ENCODE results near the gene CCNH.

Gene CCNH

GRCh38 chr5:87393331-87393730 is 19.4 kb downstream of the CCNH start:
- no peak overlapping the region for H3K4me3 Mint-ChIP-seq
- H3K4me1 Mint-ChIP-seq (ENCODE audit: low read depth): peaks cover 19% of the 10 kb centered on the region
- no peaks in the 10 kb centered on the region for H3K9me3 Mint-ChIP-seq
- H3K27me3 Mint-ChIP-seq (ENCODE audit: low read depth): no peaks in the 10 kb centered on the region
- peaks cover 38% of the 10 kb centered on the region for H3K36me3 Mint-ChIP-seq (ENCODE audit: low read depth)
- H3K27ac Mint-ChIP-seq: no peak overlapping the region

DNA sequence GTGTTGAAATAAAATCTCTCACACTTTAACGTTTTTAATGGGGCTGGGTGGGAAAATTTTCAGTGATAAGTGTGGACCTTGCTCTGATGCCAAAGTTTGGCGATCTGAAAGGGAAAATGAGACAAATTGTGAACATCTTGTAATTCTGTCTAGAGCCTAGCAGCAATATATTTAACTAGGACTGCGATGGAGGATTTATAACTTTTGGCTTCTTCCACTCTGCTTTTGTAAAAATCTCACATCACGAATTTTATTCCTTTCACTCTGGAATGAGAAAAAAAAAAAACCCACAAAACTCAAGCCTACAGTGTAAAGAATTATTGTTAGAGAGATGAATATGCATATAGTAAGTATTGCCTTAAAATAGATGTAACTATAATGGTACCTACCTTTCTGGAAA is 19.9 kb downstream of the CCNH start:
- H3K27ac Mint-ChIP-seq: no peak overlapping the region
- no peak overlapping the region for H3K4me3 Mint-ChIP-seq
- H3K27me3 Mint-ChIP-seq (ENCODE audit: low read depth): no peaks in the 10 kb centered on the region
- peaks cover 42% of the 10 kb centered on the region for H3K36me3 Mint-ChIP-seq (ENCODE audit: low read depth)
- peaks cover 19% of the 10 kb centered on the region for H3K4me1 Mint-ChIP-seq (ENCODE audit: low read depth)
- H3K9me3 Mint-ChIP-seq: no peaks in the 10 kb centered on the region

DNA sequence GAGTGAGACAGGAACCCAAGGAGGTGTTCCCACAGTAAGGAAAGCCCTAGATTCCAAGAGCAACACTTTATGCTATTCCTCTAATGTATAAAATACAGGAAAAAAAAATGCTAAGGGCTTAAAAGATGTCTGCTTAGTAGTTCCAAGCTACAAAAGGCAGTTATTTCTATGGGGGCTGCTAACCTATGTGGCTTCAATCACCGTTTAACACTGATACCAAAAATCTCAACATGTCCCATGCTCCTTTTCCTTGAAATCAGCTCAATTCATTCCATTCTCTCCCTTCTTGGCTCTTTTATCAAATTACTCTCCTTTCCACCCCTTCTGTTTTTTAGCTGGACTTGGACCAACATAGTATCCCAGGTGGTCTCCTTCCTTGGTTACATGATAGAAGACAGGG is 20.6 kb downstream of the CCNH start:
- Mint-ChIP-seq H3K4me3 (no peak overlapping the region), H3K27me3 (ENCODE audit: low read depth) (no peaks in the 10 kb centered on the region), H3K27ac (no peak overlapping the region), H3K9me3 (no peaks in the 10 kb centered on the region), H3K4me1 (ENCODE audit: low read depth) (peaks cover 19% of the 10 kb centered on the region), H3K36me3 (ENCODE audit: low read depth) (peaks cover 42% of the 10 kb centered on the region)

DNA sequence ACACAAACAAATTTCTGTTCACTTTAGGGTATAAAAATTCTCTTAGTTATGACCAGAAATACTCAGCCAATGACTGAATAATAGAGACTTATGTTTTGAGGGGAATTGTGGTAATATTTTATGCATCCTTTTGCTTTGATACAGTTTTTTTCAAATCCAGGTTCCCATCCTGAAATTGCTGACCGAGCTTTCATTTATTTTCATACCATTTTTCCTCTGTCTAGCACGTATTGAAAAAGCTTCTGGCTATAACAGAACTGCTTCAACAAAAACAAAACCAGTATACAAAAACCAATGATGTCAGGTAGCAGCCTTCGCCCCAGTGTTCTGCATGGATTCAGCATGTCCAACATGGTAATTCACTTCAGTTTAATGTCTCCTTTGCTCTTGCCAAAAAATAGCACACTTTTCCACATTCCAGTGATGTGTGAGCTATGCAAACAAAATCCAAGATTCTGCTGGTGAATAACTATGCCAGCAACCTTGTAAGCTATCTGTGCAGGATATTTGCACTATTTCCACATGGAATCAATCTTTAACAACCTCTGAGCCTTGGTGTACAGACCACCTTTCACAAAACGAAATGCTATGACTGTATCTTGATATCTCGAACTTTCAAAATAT is 22.0 kb downstream of the CCNH start:
- Mint-ChIP-seq H3K4me1 (ENCODE audit: low read depth) (peaks cover 13% of the 10 kb centered on the region), H3K4me3 (no peak overlapping the region), H3K36me3 (ENCODE audit: low read depth) (peaks cover 45% of the 10 kb centered on the region), H3K27me3 (ENCODE audit: low read depth) (no peaks in the 10 kb centered on the region), H3K9me3 (no peaks in the 10 kb centered on the region), H3K27ac (no peak overlapping the region)

GRCh38 chr5:87390075-87390474 is 22.7 kb downstream of the CCNH start:
- Mint-ChIP-seq H3K36me3 (ENCODE audit: low read depth) (peaks cover 42% of the 10 kb centered on the region), H3K27me3 (ENCODE audit: low read depth) (no peaks in the 10 kb centered on the region), H3K9me3 (no peaks in the 10 kb centered on the region), H3K4me1 (ENCODE audit: low read depth) (peaks cover 12% of the 10 kb centered on the region), H3K27ac (no peak overlapping the region), H3K4me3 (no peak overlapping the region)

GRCh38 chr5:87389296-87390034 is 23.3 kb downstream of the CCNH start:
- peaks cover 36% of the 10 kb centered on the region for H3K36me3 Mint-ChIP-seq (ENCODE audit: low read depth)
- H3K4me1 Mint-ChIP-seq (ENCODE audit: low read depth): peaks cover 8% of the 10 kb centered on the region
- no peak overlapping the region for H3K27ac Mint-ChIP-seq
- no peak overlapping the region for H3K4me3 Mint-ChIP-seq
- H3K27me3 Mint-ChIP-seq (ENCODE audit: low read depth): no peaks in the 10 kb centered on the region
- no peaks in the 10 kb centered on the region for H3K9me3 Mint-ChIP-seq

GRCh38 chr5:87388129-87388528 is 24.6 kb downstream of the CCNH start:
- no peak overlapping the region for H3K27ac Mint-ChIP-seq
- H3K9me3 Mint-ChIP-seq: no peaks in the 10 kb centered on the region
- peaks cover 39% of the 10 kb centered on the region for H3K36me3 Mint-ChIP-seq (ENCODE audit: low read depth)

GRCh38 chr5:87385802-87386201 is 26.9 kb downstream of the CCNH start:
- Mint-ChIP-seq H3K4me3 (no peak overlapping the region), H3K27ac (no peak overlapping the region), H3K4me1 (ENCODE audit: low read depth) (peaks cover 10% of the 10 kb centered on the region), H3K36me3 (ENCODE audit: low read depth) (peaks cover 34% of the 10 kb centered on the region), H3K27me3 (ENCODE audit: low read depth) (no peaks in the 10 kb centered on the region), H3K9me3 (no peaks in the 10 kb centered on the region)

More at GRCh38 chr5:87388129-87388528, 24.6 kb downstream of the CCNH start:
- H3K4me1 Mint-ChIP-seq (ENCODE audit: low read depth): peaks cover 10% of the 10 kb centered on the region
- no peaks in the 10 kb centered on the region for H3K27me3 Mint-ChIP-seq (ENCODE audit: low read depth)
- H3K4me3 Mint-ChIP-seq: no peak overlapping the region

GRCh38 chr5:87383216-87383615 is 29.5 kb downstream of the CCNH start:
- no peaks in the 10 kb centered on the region for H3K27me3 Mint-ChIP-seq (ENCODE audit: low read depth)
- H3K4me1 Mint-ChIP-seq (ENCODE audit: low read depth): peaks cover 2% of the 10 kb centered on the region
- H3K9me3 Mint-ChIP-seq: no peaks in the 10 kb centered on the region
- no peak overlapping the region for H3K4me3 Mint-ChIP-seq
- no peak overlapping the region for H3K27ac Mint-ChIP-seq
- peaks cover 26% of the 10 kb centered on the region for H3K36me3 Mint-ChIP-seq (ENCODE audit: low read depth)

- no peaks in the 10 kb centered on the region for H3K9me3 Mint-ChIP-seq
- peaks cover 2% of the 10 kb centered on the region for H3K4me1 Mint-ChIP-seq (ENCODE audit: low read depth)
- H3K27ac Mint-ChIP-seq: no peak overlapping the region
- peaks cover 21% of the 10 kb centered on the region for H3K36me3 Mint-ChIP-seq (ENCODE audit: low read depth)
- H3K4me3 Mint-ChIP-seq: no peak overlapping the region
- H3K27me3 Mint-ChIP-seq (ENCODE audit: low read depth): no peaks in the 10 kb centered on the region
Measured at GRCh38 chr5:87382224-87382623, 30.5 kb downstream of the CCNH start.

- H3K9me3 Mint-ChIP-seq: no peaks in the 10 kb centered on the region
- H3K4me3 Mint-ChIP-seq: no peak overlapping the region
- no peaks in the 10 kb centered on the region for H3K27me3 Mint-ChIP-seq (ENCODE audit: low read depth)
- H3K4me1 Mint-ChIP-seq (ENCODE audit: low read depth): no peaks in the 10 kb centered on the region
- H3K36me3 Mint-ChIP-seq (ENCODE audit: low read depth): peaks cover 27% of the 10 kb centered on the region
- no peak overlapping the region for H3K27ac Mint-ChIP-seq
Measured at GRCh38 chr5:87372705-87373104, 40.0 kb downstream of the CCNH start.

GRCh38 chr5:87369431-87369830 is 43.3 kb downstream of the CCNH start:
- Mint-ChIP-seq H3K36me3 (ENCODE audit: low read depth) (peaks cover 29% of the 10 kb centered on the region), H3K4me1 (ENCODE audit: low read depth) (peaks cover 1% of the 10 kb centered on the region), H3K27me3 (ENCODE audit: low read depth) (no peaks in the 10 kb centered on the region), H3K27ac (no peak overlapping the region), H3K9me3 (no peaks in the 10 kb centered on the region), H3K4me3 (no peak overlapping the region)

GRCh38 chr5:87368601-87369000 is 44.1 kb downstream of the CCNH start:
- H3K4me1 Mint-ChIP-seq (ENCODE audit: low read depth): peaks cover 2% of the 10 kb centered on the region
- peaks cover 31% of the 10 kb centered on the region for H3K36me3 Mint-ChIP-seq (ENCODE audit: low read depth)
- H3K4me3 Mint-ChIP-seq: no peak overlapping the region
- no peak overlapping the region for H3K27ac Mint-ChIP-seq
- no peaks in the 10 kb centered on the region for H3K27me3 Mint-ChIP-seq (ENCODE audit: low read depth)
- no peaks in the 10 kb centered on the region for H3K9me3 Mint-ChIP-seq

- H3K27ac Mint-ChIP-seq: no peak overlapping the region
- H3K4me3 Mint-ChIP-seq: no peak overlapping the region
- H3K9me3 Mint-ChIP-seq: no peaks in the 10 kb centered on the region
- H3K36me3 Mint-ChIP-seq (ENCODE audit: low read depth): peaks cover 20% of the 10 kb centered on the region
- no peaks in the 10 kb centered on the region for H3K27me3 Mint-ChIP-seq (ENCODE audit: low read depth)
- peaks cover 4% of the 10 kb centered on the region for H3K4me1 Mint-ChIP-seq (ENCODE audit: low read depth)
Measured at GRCh38 chr5:87367243-87367642, 45.5 kb downstream of the CCNH start.

DNA sequence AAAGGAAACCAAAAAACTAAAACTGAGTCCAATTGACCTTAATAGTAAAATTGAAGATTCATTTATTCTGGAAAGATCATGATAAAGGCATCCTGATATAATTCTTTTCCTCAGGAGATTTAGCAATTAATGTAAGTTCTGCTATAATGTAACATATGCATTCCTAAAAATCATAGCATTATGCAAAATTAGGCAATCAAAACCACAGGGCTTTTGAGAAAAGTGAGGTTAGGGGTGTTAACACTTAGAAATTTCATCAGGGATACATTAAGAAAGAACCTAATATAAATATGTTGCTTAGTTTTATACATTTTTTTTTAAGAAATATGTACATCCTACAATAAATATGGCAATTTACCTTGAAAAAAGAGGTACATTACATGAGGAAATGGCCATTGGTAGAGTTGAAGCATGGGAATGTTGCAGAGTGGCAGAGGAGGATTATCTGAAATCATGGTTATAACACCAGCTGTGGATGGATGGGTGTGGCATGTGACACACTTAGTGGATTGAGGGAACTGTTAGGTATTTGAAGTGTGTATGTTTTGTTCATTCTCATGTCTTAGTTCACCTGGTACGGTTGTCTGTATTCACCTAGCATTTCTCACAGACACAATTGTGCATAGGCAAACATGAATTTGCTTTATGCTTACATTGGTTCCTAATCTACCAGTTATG is 51.1 kb downstream of the CCNH start:
- Mint-ChIP-seq H3K27ac (no peak overlapping the region), H3K36me3 (ENCODE audit: low read depth) (peaks cover 21% of the 10 kb centered on the region), H3K4me3 (no peak overlapping the region), H3K4me1 (ENCODE audit: low read depth) (peaks cover 10% of the 10 kb centered on the region), H3K9me3 (no peaks in the 10 kb centered on the region), H3K27me3 (ENCODE audit: low read depth) (no peaks in the 10 kb centered on the region)
